OCI-LY1 (cell line): ENCODE data around the gene SOCS6.

Source experiments
- CTCF ChIP-seq: fragments of 200-600 bp; sonication (generic), shearing (Covaris generic); IDR thresholded peaks from 2 replicates; pipeline ENCODE4 v1.5.1; 2017; ENCODE audit warnings: mild to moderate bottlenecking, antibody characterized with exemption, low read length, moderate library complexity, mixed read lengths
- EZH2 ChIP-seq: fragments of 200-600 bp; sonication (generic), shearing (Covaris generic); IDR thresholded peaks from 2 replicates; pipeline ENCODE4 v1.8.0; 2017; ENCODE audit warnings: borderline replicate concordance, mixed run types, mild to moderate bottlenecking, antibody characterized with exemption, low read length, moderate library complexity, mixed read lengths

- TF ChIP-seq CTCF (no peak), EZH2 (no peak)
These were observed 30.3 kb downstream of the SOCS6 start for GRCh38 chr18:70319187-70319586.
